SK-N-MC (cell line): ENCODE measurements around the gene CELSR1.

Source experiments
- DNase-seq: peaks from one replicate; pipeline ENCODE4 v3.0.0-alpha.2; 2011; ENCODE audit warnings: low read depth, low spot score
- H3K27ac ChIP-seq: fragments of 200-600 bp; sonication (generic); 2 replicates; pipeline ENCODE4 v1.5.1; 2016; ENCODE audit warnings: mixed run types
- H3K36me3 ChIP-seq: fragments of 200-600 bp; sonication (generic); 2 replicates; pipeline ENCODE4 v1.6.1; 2017; ENCODE audit warnings: antibody characterized with exemption, low read length, mixed read lengths; ENCODE audit not compliant: insufficient read depth
- H3K4me3 ChIP-seq: fragments of 200-600 bp; sonication (generic); 2 replicates; pipeline ENCODE4 v1.5.1; 2016
- H3K9ac ChIP-seq: fragments of 200-600 bp; sonication (generic); 2 replicates; pipeline ENCODE4 v1.8.0; 2017; ENCODE audit warnings: mixed run types, mixed read lengths; ENCODE audit not compliant: insufficient read length
- H3K9me3 ChIP-seq: fragments of 200-600 bp; sonication (generic); 2 replicates; pipeline ENCODE4 v1.6.1; 2017; ENCODE audit warnings: low read depth, mild to moderate bottlenecking, antibody characterized with exemption, low read length, moderate library complexity, mixed read lengths
- EZH2 ChIP-seq: fragments of 200-600 bp; sonication (generic); IDR thresholded peaks from one replicate; pipeline ENCODE4 v1.6.1; 2017; ENCODE audit warnings: antibody characterized with exemption
- FOXP2 ChIP-seq: optimal IDR thresholded peaks from 2 replicates; pipeline ENCODE3; 2011; ENCODE audit warnings: mild to moderate bottlenecking, moderate library complexity; ENCODE audit not compliant: insufficient read depth; ENCODE audit errors: extremely low read length, control extremely low read depth
- POLR2AphosphoS5 ChIP-seq: IDR thresholded peaks from 2 replicates; pipeline ENCODE4 v1.6.1; 2012; ENCODE audit warnings: mild to moderate bottlenecking, low read depth, low read length, borderline replicate concordance

The CELSR1 gene

GRCh38 chr22:46392137-46392844, 145.1 kb downstream of the CELSR1 start:
- no peak for DNase-seq
- Histone ChIP-seq H3K9me3 (no peaks in the 10 kb centered on the region), H3K27ac (no peak overlapping the region), H3K4me3 (no peak overlapping the region), H3K36me3 (no peaks in the 10 kb centered on the region), H3K9ac (no peak overlapping the region)
- TF ChIP-seq EZH2 (no peak), FOXP2 (no peak), POLR2AphosphoS5 (no peak)

DNA sequence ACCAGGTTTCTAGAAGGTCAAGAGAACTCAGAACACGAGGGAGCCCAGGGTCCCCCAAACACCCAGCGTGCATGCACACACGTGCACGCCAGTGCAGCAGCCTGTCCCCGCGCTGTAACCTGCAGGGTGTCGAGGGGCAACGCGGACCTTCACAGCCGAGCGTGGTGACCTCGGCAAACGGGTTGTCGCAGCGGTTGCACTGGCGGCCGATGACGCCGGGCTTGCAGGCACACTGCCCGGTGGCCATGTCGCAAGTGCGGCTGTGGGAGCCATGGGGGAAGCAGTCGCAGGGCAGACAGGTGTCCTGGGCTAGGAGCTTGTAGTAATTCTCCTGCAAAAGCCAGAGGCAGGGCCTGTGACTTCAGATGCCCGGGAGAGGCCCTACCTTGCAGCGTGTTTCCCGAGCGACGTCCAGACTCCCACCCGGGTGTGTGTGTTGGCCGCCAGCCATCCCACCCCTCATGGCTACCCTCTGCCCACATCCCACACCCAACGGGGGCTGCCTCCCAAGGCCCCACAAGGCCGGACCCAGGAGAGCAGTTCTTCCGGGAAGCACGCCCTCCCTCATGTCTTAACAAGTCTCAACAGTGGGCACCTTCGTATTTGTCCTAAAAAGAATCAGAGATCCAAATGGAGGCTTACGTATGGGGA, 145.8 kb downstream of the CELSR1 start:
- no peak overlapping the region for H3K4me3 ChIP-seq
- no peak overlapping the region for H3K9ac ChIP-seq
- no peaks in the 10 kb centered on the region for H3K9me3 ChIP-seq
- H3K27ac ChIP-seq, result no peak overlapping the region
- no peak for DNase-seq
- no peaks in the 10 kb centered on the region for H3K36me3 ChIP-seq
- no peak for TF ChIP-seq EZH2
- TF ChIP-seq FOXP2, result no peak
- TF ChIP-seq POLR2AphosphoS5, result no peak

GRCh38 chr22:46390652-46391301, 146.6 kb downstream of the CELSR1 start:
- Histone ChIP-seq H3K36me3 (no peaks in the 10 kb centered on the region), H3K9ac (no peak overlapping the region), H3K27ac (no peak overlapping the region), H3K4me3 (no peak overlapping the region), H3K9me3 (no peaks in the 10 kb centered on the region)
- no peak for TF ChIP-seq POLR2AphosphoS5
- no peak for TF ChIP-seq EZH2
- TF ChIP-seq FOXP2, result no peak
- DNase-seq, result no peak

DNA sequence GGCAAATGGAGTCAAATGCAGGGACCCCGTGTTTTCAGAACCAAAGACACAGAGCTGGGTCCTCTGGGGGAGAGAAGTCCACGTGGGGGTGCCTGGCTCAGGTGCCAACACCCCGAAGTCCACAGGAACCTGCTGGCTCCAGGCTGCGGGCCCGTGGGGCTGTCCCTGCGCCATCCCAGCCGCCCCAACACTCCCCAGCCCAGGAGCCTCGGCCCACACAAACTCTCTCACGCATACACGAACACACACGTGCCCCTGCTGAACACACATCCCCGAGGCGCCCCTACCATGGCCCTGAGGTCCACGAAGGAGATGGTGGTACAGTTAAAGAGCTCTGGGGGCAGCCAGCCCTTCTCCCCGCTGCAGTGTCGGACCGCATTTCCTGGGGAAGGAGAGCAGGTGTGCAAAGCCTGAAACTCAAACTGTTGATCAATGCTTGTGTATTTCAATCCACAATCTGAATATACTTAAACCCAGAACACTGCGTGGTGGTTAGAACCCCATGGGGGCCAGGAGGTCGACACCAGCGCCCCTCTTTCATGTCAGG, 147.2 kb downstream of the CELSR1 start:
- H3K9me3 ChIP-seq, result no peaks in the 10 kb centered on the region
- no peak for DNase-seq
- H3K4me3 ChIP-seq, result no peak overlapping the region
- H3K9ac ChIP-seq, result no peak overlapping the region
- no peak for TF ChIP-seq POLR2AphosphoS5
- no peak for TF ChIP-seq EZH2
- no peak for TF ChIP-seq FOXP2
- H3K27ac ChIP-seq, result no peak overlapping the region
- H3K36me3 ChIP-seq, result no peaks in the 10 kb centered on the region

DNA sequence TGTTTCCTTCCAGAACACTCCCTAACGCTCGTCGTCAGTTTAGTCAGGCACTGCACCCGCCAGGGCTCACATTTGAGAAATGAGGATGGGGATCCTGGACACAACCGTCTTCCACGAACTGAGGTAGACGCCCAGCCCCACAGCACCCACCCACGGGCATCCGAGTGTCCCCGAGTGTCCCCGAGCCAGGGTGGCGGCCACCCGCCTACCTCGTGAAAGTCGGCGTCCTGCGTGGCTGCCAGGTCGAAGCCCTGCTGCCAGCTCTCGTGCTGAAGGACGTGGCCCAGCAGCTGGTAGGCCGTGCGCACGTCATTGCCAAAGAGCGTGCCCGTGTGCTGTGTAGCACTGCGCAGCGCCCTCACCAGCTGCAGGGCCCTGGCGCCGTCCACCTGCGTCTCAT, 148.3 kb downstream of the CELSR1 start:
- no peaks in the 10 kb centered on the region for H3K36me3 ChIP-seq
- no peak for DNase-seq
- no peak overlapping the region for H3K9ac ChIP-seq
- no peak overlapping the region for H3K4me3 ChIP-seq
- TF ChIP-seq EZH2 (no peak), POLR2AphosphoS5 (no peak), FOXP2 (no peak)
- H3K9me3 ChIP-seq, result no peaks in the 10 kb centered on the region
- H3K27ac ChIP-seq, result no peak overlapping the region

- H3K36me3 ChIP-seq, result no peaks in the 10 kb centered on the region
- no peak for TF ChIP-seq POLR2AphosphoS5
- TF ChIP-seq EZH2, result no peak
- no peak for TF ChIP-seq FOXP2
- H3K27ac ChIP-seq, result no peak overlapping the region
- no peak overlapping the region for H3K4me3 ChIP-seq
- DNase-seq, result no peak
- H3K9me3 ChIP-seq, result no peaks in the 10 kb centered on the region
- H3K9ac ChIP-seq, result no peak overlapping the region
Observed at GRCh38 chr22:46388647-46389046, 148.8 kb downstream of the CELSR1 start.

GRCh38 chr22:46387748-46388147, 149.7 kb downstream of the CELSR1 start:
- no peak for TF ChIP-seq FOXP2
- no peak for TF ChIP-seq POLR2AphosphoS5
- no peak for TF ChIP-seq EZH2

DNA sequence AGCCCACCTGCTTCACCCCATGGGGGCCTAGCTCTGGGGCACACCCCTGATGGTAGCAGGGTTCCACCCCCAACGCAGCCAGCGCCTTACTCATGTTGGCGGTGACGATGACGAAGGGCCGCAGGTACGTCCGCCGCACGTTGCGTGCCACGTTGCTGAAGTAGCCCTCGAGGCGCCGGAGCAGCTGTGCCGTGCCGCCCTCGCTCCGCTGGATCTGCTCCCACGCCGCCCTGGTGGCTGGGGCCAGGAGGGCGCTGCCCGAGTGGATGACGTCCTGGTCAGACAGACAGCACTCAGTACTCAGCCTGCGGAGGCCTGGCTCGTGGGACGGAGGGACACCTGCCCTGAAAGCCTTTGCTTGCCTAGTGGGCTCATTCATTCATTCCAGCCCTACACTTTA, 151.1 kb downstream of the CELSR1 start:
- no peak overlapping the region for H3K9ac ChIP-seq
- no peak overlapping the region for H3K27ac ChIP-seq
- no peak for DNase-seq
- TF ChIP-seq EZH2 (no peak), POLR2AphosphoS5 (no peak), FOXP2 (no peak)
- no peaks in the 10 kb centered on the region for H3K9me3 ChIP-seq
- no peak overlapping the region for H3K4me3 ChIP-seq
- H3K36me3 ChIP-seq, result no peaks in the 10 kb centered on the region

More at GRCh38 chr22:46387748-46388147, 149.7 kb downstream of the CELSR1 start:
- no peak overlapping the region for H3K27ac ChIP-seq
- H3K4me3 ChIP-seq, result no peak overlapping the region
- no peak for DNase-seq
- H3K9ac ChIP-seq, result no peak overlapping the region
- H3K9me3 ChIP-seq, result no peaks in the 10 kb centered on the region
- H3K36me3 ChIP-seq, result no peaks in the 10 kb centered on the region

DNA sequence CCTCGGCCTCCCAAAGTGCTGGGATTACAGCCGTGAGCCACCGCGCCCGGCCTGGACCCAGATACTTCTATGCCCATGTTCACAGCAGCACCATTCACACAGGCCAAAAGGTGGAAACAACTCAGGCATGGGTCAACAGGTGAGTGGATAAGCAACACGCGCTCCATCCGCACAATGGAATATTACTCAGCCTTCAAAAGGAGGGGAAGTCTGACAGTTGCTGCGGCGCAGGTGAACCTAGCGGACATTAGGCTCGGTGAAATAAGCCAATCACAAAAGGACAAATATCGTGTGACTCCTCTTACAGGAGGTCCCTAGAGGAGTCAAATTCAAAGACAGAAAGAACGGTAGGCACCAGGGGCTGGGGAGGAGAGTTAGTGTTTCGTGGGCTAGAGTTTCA, 154.9 kb downstream of the CELSR1 start:
- Histone ChIP-seq H3K36me3 (no peaks in the 10 kb centered on the region), H3K4me3 (no peak overlapping the region), H3K27ac (no peak overlapping the region), H3K9ac (no peak overlapping the region), H3K9me3 (no peaks in the 10 kb centered on the region)
- TF ChIP-seq EZH2 (no peak), FOXP2 (no peak), POLR2AphosphoS5 (no peak)
- no peak for DNase-seq
